ENCODE data around the gene GLG1.
"Not testable (repeated sequence)": the region's sequence is repeated elsewhere in the genome, so short reads cannot be mapped to it uniquely, and the experiment has no call there.

The GLG1 gene

DNA sequence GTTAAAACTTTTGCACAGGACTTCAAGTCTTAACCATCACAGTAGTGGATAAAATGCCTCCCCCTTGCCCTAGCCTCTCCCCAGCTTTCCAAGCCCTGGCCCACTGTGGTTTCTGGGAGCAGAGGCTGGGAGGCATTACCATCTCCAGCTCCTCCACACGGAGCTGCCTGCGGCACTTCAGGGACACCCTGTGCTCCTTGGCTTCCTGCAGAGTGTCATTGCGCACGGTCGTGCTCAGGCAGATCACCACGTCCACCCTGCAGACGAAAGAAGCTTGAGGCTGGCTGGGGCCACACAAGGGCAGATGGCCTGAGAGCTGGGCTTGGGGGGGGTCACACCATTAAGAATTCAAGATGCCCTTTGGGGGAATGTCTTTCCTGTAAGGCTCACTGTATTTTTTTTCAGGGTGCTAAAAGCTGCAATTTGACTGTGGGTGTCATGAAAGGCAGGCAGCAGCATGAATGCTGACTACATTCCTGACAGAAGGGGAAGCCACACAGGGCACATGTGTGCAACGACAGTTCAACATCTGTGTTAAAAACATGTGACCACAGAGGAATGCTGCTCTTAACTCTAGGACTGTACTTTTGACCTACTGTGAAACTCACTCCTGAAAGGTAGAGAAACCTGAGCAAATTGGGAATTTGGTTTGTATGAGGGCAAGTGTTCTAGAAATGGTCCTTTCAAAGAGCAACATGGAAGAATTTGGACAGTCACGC, 137.9 kb downstream of the GLG1 start:
- DNase-seq, result no peak

- no peak for DNase-seq
Measured at GRCh38 chr16:74466872-74467271, 140.0 kb downstream of the GLG1 start.

- DNase-seq, result no peak
Measured at GRCh38 chr16:74465851-74466685, 140.8 kb downstream of the GLG1 start.

DNA sequence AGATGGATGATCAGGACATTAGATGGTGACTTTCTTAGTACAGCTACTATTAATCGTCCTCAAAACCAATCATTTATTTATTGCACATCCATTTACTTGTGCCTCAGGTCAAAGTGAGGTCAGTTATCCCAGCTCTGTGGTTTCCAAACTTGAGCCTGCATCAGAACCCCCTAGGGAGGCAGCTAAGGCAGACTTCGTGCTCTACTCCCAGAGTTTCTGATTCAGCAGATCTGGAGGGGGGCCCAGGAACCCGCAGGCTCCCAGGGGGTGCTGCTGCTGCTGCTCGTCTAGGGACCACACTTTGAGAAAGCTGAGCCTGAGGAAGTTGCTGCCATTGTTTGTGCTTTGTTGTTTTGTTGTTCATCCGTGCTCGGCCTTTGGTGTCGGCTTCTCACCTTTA, 141.6 kb downstream of the GLG1 start:
- DNase-seq, result no peak

GRCh38 chr16:74463888-74464287, 143.0 kb downstream of the GLG1 start:
- no peak for DNase-seq

DNA sequence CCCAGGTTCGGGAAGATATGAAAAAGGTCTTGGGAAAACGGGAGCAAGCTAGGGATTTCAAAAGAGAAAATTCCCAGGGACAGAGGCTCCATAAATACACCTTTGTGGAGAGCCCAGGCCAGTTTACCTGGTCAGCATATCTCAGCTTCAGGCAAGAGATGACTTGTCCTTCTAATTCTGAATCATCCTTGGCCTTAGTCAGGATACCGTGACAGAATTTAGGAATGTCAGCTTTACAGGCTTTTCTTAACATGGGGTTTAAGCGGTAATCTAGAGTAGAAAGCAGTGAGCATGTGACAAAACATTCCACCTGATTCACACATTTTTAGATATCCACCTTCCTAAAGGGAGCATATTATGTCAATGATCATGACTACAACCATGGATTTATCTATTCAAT, 144.6 kb downstream of the GLG1 start:
- no peak for DNase-seq

DNA sequence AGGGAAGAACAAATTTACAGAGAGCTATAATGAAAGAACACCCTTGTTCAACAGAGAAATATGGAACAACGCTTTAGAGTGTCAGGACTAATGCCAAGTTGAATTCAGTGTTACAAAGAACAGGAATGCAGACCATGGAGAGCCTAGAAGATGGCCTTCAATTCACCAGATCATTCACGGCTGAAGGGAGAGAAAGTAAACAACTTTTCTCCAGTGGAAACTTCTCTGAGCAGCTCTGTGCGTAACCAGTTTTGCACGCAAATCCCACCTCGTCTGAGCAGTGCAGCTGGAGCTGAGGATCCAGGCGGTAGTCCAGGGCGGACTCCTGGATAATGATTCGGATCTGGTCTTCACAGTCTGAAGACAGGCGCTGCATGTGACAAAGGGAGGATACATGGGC, 145.1 kb downstream of the GLG1 start:
- no peak for DNase-seq

- no peak for DNase-seq
Measured at GRCh38 chr16:74460542-74460941, 146.4 kb downstream of the GLG1 start.

DNA sequence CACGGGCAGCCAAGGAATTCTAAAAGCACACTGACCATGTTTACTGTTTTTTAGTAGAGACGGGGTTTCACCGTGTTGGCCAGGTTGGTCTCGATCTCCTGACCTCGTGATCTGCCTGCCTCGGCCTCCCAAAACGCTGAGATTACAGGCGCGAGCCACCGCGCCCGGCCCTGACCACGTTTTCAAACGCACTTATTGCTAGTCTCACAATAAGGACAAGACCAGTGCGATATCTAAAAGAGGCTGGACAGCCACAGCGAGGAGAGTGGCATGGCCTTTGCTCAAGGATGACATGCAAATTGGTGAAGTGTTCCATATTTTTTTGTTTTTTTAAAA, 150.7 kb downstream of the GLG1 start:
- DNase-seq, result no peak

GRCh38 chr16:74455619-74456289, 151.2 kb downstream of the GLG1 start:
- DNase-seq, result no peak

DNA sequence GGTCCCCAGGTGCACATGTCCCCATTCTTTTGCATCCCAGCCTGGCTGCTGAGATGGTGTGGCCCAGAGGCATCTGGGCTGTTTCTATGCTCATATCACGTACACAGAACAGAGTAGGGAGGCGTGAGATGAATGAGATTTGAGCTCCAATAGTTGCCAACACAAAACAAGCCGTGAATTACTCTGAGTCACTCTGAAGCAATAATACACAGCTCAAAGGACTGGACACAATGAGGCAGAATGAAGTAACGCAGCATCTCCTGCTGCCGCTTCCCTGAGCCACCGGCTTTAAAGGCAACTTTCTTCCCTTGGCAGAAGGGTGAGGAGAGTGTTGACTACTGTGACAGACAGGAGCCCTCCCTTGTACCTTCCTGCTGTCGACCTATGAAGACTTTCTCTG, 151.7 kb downstream of the GLG1 start:
- DNase-seq, result no peak

DNA sequence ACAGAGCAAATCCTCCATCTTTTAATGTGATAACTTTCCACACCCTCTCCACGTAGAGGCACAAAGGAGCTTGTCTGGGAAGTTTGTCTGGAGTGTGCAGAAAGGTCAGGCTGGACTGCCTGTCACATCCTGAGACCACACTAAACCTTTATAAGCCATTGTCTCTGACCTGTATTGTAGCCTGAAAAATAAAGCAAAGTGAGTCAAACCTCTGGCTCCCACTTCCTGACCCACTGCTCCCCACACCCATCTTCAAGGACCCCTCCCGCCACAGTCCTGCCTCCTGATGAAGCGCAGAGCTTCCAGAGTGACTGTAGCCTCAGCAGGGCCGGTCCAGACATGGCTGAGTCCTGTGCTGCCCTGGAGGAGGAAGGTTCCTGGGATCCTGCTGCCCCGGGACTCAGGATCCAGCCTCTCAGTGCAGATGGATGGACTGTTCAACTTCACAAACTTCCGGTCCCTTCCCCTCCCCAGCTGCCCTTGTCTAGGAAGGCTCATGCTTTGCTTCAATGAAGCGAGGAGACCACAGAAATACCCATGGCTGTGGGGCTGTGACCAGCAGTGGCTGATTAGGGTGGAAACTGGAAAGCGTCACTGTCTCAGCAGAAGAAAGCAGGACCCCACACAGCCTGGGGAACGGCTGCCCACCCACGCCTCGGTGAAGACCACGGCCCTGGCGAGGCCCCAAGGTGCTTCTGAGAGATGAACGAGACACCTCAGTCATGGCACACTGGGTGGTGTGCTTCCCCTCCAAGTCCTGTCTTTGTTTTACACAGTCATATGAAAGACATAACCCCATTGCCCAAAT, 154.8 kb downstream of the GLG1 start:
- no peak for DNase-seq

DNA sequence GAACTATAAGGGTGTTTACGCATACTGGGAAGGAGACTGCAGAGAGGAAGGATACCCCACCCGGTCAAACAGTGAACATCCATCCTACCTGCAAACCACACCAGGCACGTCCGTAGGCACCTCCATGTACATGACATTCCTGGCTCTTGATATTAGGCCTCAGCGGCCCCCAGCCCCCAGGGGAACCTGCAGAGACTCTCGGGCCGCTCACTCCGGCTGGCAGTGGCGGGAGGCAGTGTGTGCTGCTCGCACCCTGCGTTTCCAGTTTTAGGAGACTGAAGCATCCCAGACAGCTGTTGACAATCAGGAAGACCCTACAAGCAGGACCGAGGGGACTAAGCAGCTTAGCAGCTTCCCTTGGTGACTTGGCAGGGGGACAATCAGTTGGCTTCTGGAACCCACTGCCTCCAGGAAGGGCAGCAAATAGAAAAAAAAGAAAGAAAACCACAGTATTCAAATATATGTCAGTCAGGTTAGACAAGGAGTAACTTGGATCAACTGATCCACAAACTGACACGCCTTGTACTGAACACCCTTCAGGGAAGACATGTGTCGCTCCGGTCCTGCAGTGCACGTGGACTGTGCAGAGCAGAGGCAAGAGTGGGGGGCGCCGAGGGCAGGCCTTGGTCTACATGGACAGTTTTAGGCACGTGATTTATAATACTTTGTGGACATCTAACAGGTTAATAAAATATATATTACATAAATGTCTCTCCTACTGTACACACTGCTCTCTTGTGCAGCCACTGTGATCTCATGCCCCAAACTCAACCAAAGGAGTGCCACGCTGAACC, 155.8 kb downstream of the GLG1 start:
- DNase-seq, result no peak

DNA sequence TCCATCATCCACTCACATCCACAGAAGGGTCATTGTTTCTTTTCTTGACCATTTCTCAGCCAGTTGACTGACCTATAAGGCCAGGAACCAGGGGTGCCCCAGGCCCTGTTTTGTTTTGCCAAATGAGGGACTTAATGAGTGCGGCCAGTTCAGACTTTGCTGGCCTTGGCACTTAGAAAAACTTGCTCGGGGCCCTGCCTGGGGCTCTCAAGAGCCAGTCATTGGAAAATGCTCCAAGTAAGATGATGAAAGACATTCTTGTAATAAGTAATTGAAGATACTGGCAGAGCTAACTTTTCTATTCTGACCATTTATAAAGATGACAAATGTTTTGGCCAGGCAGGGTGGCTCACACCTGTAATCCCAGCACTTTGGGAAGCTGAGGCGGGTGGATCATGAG, 156.7 kb downstream of the GLG1 start:
- no peak for DNase-seq

GRCh38 chr16:74449470-74449869, 157.4 kb downstream of the GLG1 start:
- no peak for DNase-seq

DNA sequence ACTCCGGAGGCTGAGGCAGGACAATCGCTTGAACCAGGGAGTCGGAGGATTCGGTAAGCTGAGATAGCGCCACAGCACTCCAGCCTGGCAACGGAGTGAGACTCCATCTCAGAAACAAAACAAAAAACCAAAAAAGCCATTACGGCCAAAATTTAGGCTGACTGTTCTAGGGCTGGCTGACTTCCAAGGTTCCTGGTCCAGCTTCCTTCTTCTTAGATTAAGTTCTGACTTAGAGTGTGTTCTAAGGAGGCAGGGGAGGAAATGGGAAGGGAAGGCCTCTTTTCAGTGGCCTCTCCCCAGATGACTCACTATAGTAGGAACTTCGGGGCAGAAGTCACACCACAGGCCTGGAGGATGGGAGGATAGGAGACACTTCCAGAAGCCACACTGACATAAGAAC, 157.9 kb downstream of the GLG1 start:
- DNase-seq, result peak; percentile 84

DNA sequence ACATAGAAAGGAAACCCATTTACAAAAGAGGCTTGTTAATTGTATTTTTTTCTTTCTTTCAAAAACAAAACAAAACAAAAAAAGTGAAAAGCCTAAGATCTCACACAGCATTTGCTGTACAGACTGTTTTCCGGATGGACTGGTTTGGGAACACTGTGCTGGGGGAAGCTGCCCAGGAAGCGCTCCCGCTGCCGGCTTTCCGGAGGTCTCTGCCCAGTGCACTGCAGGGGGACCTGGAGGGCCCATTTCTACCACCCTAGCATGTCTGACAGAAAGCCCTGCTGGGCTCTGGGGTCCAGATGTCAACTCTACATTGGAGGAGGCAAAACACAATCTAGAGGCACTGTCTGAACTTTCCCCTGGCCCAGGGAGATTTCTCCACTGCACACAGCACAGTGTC, 159.3 kb downstream of the GLG1 start:
- DNase-seq, result no peak

- DNase-seq, result no peak
Measured at GRCh38 chr16:74446866-74447265, 160.0 kb downstream of the GLG1 start.

DNA sequence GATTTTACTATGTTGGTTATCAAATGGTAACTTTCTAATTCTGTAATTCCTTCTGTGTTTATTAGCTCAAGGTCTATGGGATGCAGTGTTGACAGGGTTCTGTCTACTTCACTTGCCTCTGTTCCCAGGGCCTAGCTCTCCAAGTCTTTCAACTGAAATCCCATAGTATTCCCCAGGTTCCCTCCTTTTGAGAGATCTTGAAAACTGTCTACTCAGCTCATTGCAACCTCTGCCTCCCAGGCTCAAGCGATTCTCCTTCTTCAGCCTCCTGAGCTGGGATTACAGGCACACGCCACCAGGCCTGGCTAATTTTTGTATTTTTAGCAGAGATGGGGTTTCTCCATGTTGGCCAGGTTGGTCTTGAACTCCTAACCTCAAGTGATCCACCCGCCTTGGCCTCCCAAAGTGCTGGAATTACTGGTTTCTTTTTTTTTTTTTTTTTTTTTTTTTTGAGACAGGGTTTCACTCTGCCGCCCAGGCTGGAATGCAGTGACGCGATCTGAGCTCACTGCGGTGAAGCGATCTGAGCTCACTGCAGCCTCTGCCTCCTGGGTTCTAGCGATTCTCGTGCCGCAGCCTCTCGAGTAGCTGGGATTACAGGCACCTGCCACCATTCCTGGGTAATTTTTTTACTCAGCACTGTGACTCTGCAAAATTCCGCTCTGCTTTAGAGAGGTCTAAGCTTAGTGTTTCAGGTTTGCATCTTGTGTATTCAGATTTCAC, 163.1 kb downstream of the GLG1 start:
- DNase-seq, result not testable (repeated sequence)

DNA sequence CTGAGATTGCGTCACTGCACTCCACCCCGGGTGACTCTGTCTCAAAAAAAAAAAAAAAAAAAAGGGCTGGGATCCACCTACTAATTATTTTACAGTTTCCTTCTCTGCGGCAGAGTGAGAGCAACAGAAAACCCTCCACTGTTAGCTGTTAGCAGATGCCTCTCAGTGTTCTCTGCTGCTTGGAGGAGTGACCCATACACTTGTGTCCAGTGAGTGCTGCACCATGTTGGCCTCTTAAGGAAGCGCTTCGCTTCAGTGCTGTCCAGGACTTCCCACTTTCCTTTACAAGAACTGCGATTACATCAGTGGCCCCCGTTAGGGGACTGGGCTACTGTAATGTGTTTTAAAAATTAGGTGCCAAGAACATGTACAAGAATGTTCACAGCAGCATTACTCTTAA, 167.2 kb downstream of the GLG1 start:
- peak; percentile 47 for DNase-seq

GRCh38 chr16:74438492-74438979, 168.4 kb downstream of the GLG1 start:
- DNase-seq, result no peak
